GM19193 (cell line): ENCODE data around the gene EXOC2.

Experiments
- POLR2A ChIP-seq: IDR thresholded peaks from 4 replicates; pipeline ENCODE4 v1.6.1; 2011; ENCODE audit not compliant: insufficient read depth, insufficient read length; ENCODE audit errors: extremely low read depth

EXOC2 gene

GRCh38 chr6:451847-452246 is 241.1 kb downstream of the EXOC2 start:
- no peak for TF ChIP-seq POLR2A

- TF ChIP-seq POLR2A, result no peak
Observed at GRCh38 chr6:451336-451735, 241.6 kb downstream of the EXOC2 start.

GRCh38 chr6:449486-450419 is 243.2 kb downstream of the EXOC2 start:
- TF ChIP-seq POLR2A, result no peak

GRCh38 chr6:449057-449430 is 243.9 kb downstream of the EXOC2 start:
- no peak for TF ChIP-seq POLR2A

GRCh38 chr6:448296-449056 is 244.5 kb downstream of the EXOC2 start:
- TF ChIP-seq POLR2A, result no peak

GRCh38 chr6:447381-448165 is 245.4 kb downstream of the EXOC2 start:
- TF ChIP-seq POLR2A, result no peak

GRCh38 chr6:446418-447366 is 246.2 kb downstream of the EXOC2 start:
- no peak for TF ChIP-seq POLR2A

GRCh38 chr6:445571-446417 is 247.1 kb downstream of the EXOC2 start:
- no peak for TF ChIP-seq POLR2A

- TF ChIP-seq POLR2A, result no peak
Observed at GRCh38 chr6:444653-445275, 248.2 kb downstream of the EXOC2 start.

- TF ChIP-seq POLR2A, result no peak
Observed at GRCh38 chr6:443621-444159, 249.2 kb downstream of the EXOC2 start.

GRCh38 chr6:441126-441920 is 251.6 kb downstream of the EXOC2 start:
- no peak for TF ChIP-seq POLR2A

GRCh38 chr6:439641-440167 is 253.2 kb downstream of the EXOC2 start:
- TF ChIP-seq POLR2A, result no peak

GRCh38 chr6:438634-439170 is 254.2 kb downstream of the EXOC2 start:
- TF ChIP-seq POLR2A, result no peak
